Measurements from ENCODE around the gene ZNHIT6.

ZNHIT6 gene

GRCh38 chr1:85621430-85621829, 86.8 kb downstream of the ZNHIT6 start:
- no peak for DNase-seq (ENCODE audit: low spot score)

DNA sequence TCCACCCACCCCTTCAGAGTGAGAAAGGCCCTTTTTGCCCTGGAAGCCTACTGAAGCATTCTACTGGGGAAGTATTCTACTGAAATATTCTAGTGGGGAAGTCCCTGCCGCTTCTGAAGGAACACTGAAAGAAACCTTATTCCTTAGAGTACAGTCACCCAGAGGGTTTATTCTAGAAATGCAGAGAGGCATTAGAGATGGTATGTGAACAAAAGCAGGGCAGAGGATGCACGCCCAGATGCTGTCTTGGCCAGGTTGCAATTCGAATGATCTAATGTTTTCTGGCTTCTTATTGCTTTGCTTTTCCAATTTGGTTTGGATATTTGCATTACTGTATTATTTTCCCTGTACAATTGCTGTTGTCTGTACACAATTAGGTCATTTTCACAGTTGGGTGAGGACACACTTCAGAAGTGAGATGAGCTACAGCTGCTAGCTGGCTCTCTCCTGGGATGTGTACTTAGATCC, 90.6 kb downstream of the ZNHIT6 start:
- no peak for DNase-seq (ENCODE audit: low spot score)

GRCh38 chr1:85616736-85617135, 91.5 kb downstream of the ZNHIT6 start:
- DNase-seq (ENCODE audit: low spot score) = no peak

DNA sequence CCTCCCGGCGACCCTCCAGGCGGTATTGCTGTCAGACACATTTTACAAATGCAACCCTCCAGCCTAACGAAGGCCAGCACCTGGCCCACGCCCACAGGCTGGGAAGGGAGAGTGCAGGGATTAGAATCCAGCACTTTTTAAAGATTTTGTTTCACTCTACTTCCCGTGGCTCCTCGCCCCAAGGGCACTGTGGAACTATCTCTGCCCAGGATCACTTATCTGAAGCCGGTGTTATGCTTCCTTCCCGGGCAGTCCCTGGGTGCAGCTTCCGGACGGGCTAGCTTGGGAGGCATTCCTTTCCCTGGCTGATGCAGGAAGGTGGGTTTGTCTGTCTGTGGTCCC, 91.9 kb downstream of the ZNHIT6 start:
- no peak for DNase-seq (ENCODE audit: low spot score)

GRCh38 chr1:85615586-85616363, 92.5 kb downstream of the ZNHIT6 start:
- no peak for DNase-seq (ENCODE audit: low spot score)

- no peak for DNase-seq (ENCODE audit: low spot score)
These were observed 95.4 kb downstream of the ZNHIT6 start for GRCh38 chr1:85612704-85613361.

DNA sequence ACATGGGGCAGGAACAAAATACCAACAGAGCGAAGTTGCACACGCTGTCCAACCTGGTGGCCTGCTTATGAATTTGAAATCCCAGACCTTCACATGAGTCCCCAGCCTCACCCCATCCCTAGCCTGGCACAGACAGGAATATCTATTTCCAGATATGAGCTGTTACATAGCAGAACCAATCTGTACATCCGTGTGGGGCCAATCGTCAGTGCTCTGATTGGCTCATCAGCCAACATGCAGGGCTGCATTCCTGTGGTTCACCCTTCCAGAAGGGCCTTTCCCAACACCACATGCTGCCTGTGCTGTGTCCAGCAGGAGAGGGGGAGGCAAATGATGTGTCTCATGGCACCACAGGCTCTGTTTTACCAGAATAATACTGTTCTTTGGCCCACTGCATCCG, 96.4 kb downstream of the ZNHIT6 start:
- no peak for DNase-seq (ENCODE audit: low spot score)

- no peak for DNase-seq (ENCODE audit: low spot score)
These were observed 96.8 kb downstream of the ZNHIT6 start for GRCh38 chr1:85611425-85611824.

DNA sequence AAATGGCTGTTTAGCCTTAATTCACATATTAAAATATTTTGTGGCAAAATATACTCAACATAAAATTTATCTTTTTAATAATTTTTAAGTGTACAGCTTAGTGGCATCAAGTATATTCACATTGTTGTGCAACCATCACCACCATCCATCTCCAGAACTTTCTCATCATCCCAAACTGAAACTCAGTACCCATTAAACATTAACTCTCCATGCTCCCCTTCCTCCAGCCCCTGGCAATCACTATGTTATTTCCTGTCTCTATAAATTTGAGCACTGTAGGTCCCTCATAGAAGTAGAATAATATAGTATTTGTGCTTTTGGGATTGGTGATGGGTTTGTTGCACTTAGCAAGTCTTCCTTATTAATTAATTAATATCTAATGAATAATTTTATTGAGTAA, 98.3 kb downstream of the ZNHIT6 start:
- no peak for DNase-seq (ENCODE audit: low spot score)

- DNase-seq (ENCODE audit: low spot score) = no peak
These were observed 99.4 kb downstream of the ZNHIT6 start for GRCh38 chr1:85608851-85609250.

DNA sequence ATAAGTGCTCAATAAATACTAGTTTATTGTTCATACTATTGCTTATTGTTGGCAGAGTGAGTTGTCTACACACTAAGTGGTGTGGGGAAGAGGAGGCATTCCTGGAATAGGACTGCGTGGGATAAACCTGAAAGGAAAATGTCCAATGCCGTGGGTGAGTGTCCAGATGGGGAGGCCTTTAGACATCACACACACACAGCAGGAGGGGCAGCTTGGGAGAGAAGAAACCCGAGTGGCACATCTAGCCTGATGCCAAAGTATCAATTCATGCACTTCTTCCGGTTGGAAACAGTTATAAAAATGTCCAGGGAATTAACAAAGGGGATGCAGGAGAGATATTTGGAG, 100.3 kb downstream of the ZNHIT6 start:
- no peak for DNase-seq (ENCODE audit: low spot score)

- no peak for DNase-seq (ENCODE audit: low spot score)
These were observed 100.9 kb downstream of the ZNHIT6 start for GRCh38 chr1:85607126-85607920.

DNA sequence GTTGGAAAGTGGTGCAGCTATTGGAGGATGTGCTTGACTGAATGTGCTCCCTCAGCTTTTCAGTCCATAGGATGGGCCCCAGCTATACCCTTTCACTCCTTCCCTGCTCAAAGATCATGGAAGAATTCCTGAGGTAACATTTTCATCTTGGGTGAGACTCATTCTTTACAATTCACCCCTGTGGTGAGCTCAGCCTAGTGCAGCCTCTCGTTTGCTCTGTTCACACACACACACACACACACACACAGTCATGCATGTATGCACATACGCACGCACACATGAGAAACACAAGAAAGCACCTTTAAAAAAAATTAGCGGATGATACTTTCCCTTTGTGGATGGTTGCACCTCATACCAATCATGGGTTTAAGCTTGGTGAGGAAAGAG, 101.8 kb downstream of the ZNHIT6 start:
- no peak for DNase-seq (ENCODE audit: low spot score)

DNA sequence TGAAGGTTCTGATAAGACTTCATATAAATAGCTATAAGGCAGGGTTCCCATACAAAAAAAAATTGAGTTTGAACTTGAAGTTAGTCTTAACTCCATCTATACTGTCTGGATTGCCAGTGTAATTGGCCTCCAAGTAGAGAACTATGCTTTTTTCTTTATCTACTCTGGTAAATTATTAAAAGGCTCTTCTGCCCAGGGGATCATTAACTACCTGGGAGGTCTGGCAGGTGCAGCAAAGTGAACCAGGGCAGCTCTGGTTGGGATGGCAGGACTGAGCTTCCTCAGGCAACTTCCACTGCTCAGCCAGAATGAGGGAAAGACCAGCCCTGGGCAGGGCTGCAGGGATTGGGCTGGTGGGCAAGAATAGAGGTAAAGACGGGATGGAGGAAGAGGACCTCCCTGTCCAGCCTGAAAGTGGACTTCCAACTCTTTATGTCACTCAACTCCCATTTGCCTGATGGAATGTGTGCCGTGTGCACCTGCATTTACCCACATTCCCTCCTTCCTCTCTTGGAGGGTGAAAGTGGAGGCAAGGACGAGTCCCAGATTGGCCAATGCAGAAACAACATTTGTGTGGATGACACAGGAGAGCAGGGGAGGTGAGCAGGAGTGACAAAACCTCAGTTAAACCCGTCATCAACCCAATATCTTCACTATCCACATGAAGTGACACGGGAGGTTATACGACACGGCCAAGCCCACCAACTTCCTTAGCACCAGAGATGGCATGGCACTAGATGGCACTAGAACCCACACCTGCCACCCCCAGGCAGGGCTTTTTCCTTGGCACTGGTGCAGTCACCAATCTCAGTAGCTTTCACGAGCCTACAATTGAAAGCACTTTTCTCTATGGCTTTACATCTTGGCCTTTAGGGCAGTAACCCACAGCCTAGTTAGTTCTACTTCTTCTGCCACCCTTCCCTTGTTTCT, 102.5 kb downstream of the ZNHIT6 start:
- no peak for DNase-seq (ENCODE audit: low spot score)

- no peak for DNase-seq (ENCODE audit: low spot score)
These were observed 103.8 kb downstream of the ZNHIT6 start for GRCh38 chr1:85604298-85604997.

DNA sequence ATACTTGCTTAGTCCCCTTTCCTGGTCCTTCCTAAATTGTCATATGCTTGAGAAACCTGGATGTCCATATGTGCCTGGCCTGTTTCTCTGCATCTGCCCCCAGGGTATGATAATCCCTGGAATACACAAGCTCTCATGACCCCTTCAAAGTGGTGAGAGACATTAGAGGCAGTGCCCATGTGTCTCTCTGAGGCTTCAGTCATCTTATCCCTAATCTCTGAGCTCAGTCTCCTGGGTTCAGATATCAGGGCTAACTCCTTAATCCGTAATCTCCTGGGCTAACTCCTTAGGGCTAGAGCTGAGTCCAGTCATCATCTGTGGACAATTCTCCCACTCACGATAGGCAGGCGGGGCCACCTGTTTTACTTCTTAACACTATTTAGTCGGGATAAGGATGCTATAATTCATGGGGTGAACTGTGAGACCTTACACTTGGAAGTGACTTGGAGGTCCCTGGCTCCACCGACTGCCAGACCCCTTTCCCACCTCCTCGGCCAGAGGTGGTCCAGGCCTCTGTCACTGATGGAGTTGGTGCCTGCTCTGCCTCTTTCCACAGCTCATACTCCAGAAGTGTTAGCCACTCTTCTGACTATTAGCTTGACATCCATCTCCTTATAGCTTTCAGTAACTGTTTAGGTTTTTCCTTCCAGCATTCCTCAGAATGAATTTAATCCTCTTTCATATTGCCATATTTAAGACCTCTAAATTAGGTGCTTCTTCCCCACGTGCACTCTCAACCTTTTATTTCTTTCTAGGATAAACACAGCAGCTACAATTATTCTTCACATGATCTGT, 105.0 kb downstream of the ZNHIT6 start:
- no peak for DNase-seq (ENCODE audit: low spot score)

DNA sequence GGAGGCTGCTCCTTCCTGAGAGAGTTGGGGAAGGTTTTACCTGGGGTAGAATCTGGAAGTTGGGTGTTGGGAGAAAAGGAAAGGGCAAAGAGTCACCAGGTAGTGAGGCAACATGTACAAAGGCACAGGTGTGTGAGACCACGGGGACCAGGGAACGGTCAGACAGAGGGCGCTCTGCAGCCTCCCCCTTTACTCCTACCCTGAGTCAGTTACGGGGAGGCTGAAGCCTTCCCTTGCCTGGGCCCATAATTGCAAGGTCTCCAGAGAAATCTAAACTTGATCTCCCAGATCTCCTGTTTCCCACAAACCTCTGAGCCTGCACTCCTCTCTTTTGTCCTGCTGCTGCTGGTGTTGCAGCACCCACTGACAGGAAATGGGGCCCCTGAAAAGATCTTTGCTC, 105.7 kb downstream of the ZNHIT6 start:
- DNase-seq (ENCODE audit: low spot score) = no peak

GRCh38 chr1:85601901-85602300, 106.3 kb downstream of the ZNHIT6 start:
- DNase-seq (ENCODE audit: low spot score) = no peak

DNA sequence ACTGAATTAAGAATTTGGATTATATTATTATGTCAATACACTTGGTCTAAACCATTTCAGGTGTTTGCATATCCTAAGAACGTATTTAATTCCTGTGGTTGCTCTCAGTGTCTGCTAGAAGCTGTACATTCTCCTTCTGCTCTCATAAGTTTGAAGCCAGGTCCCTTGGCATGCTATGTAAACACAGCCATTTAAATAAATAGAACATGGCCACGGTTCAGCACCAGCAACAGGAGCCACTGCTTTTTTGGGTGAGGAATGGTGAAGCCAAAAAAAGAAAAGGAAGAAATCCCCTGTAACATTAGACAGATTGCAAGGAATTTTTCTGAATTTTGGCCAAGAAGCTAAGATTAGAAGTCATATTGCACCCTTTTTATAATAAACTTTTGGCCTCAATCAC, 108.6 kb downstream of the ZNHIT6 start:
- no peak for DNase-seq (ENCODE audit: low spot score)
